ENCODE results near the gene PPP1R9A.

DNA sequence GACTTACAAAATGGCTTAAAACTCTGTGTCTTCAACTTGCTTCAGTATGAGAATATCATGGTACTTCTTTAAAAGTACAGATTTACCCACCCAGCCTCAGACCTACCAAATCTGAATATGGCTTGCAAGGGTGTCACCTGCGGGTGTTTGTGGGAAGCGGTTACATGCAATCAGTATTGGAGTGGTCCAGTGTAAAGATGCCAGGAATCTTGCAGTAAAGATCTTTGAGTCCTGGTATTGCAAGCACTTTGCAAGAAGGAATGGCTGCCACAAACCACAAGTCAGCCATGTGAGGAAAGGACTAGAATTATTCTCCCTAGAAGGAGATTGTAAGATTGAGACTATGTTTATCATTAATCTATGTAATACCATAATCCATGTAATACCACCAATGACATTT is 301.9 kb downstream of the PPP1R9A start:
- TF ChIP-seq POLR2A (IDR thresholded peaks at IDR 0.05), result no peak
- TF ChIP-seq, protein P1, sequence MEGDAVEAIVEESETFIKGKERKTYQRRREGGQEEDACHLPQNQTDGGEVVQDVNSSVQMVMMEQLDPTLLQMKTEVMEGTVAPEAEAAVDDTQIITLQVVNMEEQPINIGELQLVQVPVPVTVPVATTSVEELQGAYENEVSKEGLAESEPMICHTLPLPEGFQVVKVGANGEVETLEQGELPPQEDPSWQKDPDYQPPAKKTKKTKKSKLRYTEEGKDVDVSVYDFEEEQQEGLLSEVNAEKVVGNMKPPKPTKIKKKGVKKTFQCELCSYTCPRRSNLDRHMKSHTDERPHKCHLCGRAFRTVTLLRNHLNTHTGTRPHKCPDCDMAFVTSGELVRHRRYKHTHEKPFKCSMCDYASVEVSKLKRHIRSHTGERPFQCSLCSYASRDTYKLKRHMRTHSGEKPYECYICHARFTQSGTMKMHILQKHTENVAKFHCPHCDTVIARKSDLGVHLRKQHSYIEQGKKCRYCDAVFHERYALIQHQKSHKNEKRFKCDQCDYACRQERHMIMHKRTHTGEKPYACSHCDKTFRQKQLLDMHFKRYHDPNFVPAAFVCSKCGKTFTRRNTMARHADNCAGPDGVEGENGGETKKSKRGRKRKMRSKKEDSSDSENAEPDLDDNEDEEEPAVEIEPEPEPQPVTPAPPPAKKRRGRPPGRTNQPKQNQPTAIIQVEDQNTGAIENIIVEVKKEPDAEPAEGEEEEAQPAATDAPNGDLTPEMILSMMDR (IDR thresholded peaks at IDR 0.05), result no peak

Data from Peyer's patch (tissue), 4 donors.